B cell (primary cell): ENCODE data around the gene LEMD2. TPM values are rescaled to one million over a fixed set of nuclear protein-coding genes. Genes with fewer than 3 reads are reported as not detected.

Experiments used
- ATAC-seq: fragments of 200-7000 bp; cut with Tn5 transposase; one replicate; pipeline ENCODE4 v1.10.0; 2021; ENCODE audit warnings: low read depth, mild to moderate bottlenecking, moderate number of reproducible peaks, moderate library complexity
- CTCF ChIA-PET: fragments of 350-600 bp; sonication (Branson Sonifier 250); formaldehyde crosslinking; loops from one replicate; lab custom pipeline; 2021; ENCODE audit warnings: antibody characterized with exemption, inconsistent platforms; lab: Charles Lee
- POLR2A ChIA-PET: fragments of 350-600 bp; sonication (Branson Sonifier 250); formaldehyde crosslinking; loops from one replicate; lab custom pipeline; 2021; ENCODE audit warnings: antibody characterized with exemption; lab: Charles Lee
- DNase-seq: peaks from one replicate; pipeline ENCODE4 v3.0.0; 2013
- H2AFZ ChIP-seq: 2 replicates; pipeline ENCODE4 v1.6.1; 2012; ENCODE audit warnings: mild to moderate bottlenecking, low read depth, low read length; ENCODE audit not compliant: insufficient read depth, poor library complexity, severe bottlenecking
- H3K27ac ChIP-seq, 2 donors: 1 replicate in 1 of 2; 2 replicates in 1 of 2; pipeline ENCODE4 v1.5.1; 2012 to 2013; ENCODE audit warnings: low read length in 2 of 2, mild to moderate bottlenecking in 2 of 2, moderate library complexity in 1 of 2
- H3K27me3 ChIP-seq, 4 experiments: fragments of 200-600 bp in 1 of 4; sonication (generic) in 1 of 4; replicated peaks in 1 of 4; 1 replicate in 2 of 4; 2 replicates in 2 of 4; pipeline versions ENCODE4 v1.6.1 to v1.7.0; 2013 to 2016; ENCODE audit warnings: low read length in 3 of 4, mild to moderate bottlenecking in 2 of 4, mixed read lengths in 1 of 4, moderate library complexity in 1 of 4; ENCODE audit not compliant: insufficient read depth in 4 of 4, control insufficient read depth in 3 of 4; ENCODE audit errors: control extremely low read depth in 1 of 4
- H3K36me3 ChIP-seq, 2 experiments: replicated peaks in 1 of 2; 1 replicate in 1 of 2; 2 replicates in 1 of 2; pipeline versions ENCODE4 v1.6.1 to v1.7.1; 2013; ENCODE audit warnings: low read length in 1 of 2; ENCODE audit not compliant: insufficient read depth in 2 of 2, control insufficient read depth in 1 of 2; ENCODE audit errors: control extremely low read depth in 1 of 2, extremely low read depth in 1 of 2
- H3K4me1 ChIP-seq, 2 donors: fragments of 200-600 bp in 1 of 2; sonication (generic) in 1 of 2; 1 replicate in 1 of 2; 2 replicates in 1 of 2; pipeline versions ENCODE4 v1.5.1 to v1.6.1; 2013 to 2017; ENCODE audit warnings: low read length in 2 of 2; ENCODE audit not compliant: control insufficient read depth in 2 of 2, insufficient read depth in 2 of 2
- H3K4me2 ChIP-seq: replicated peaks from 2 replicates; pipeline ENCODE3; 2012; ENCODE audit warnings: mild to moderate bottlenecking, low read depth, low read length; ENCODE audit not compliant: poor library complexity, severe bottlenecking
- H3K4me3 ChIP-seq, 5 experiments: fragments of 200-600 bp in 1 of 5; sonication (generic) in 1 of 5; 1 replicate in 3 of 5; 2 replicates in 2 of 5; pipeline versions ENCODE4 v1.5.1 to v1.7.0; 2011 to 2016; ENCODE audit warnings: low read length in 4 of 5, mild to moderate bottlenecking in 4 of 5, low read depth in 2 of 5, control low read depth in 1 of 5, moderate library complexity in 1 of 5; ENCODE audit not compliant: insufficient read depth in 1 of 5; ENCODE audit errors: control extremely low read depth in 1 of 5, extremely low read depth in 1 of 5
- H3K79me2 ChIP-seq: fragments of 200-600 bp; sonication (generic); one replicate; pipeline ENCODE4 v1.6.0; 2016; ENCODE audit warnings: low read length; ENCODE audit not compliant: control insufficient read depth, insufficient read depth
- H3K9ac ChIP-seq: fragments of 200-600 bp; sonication (generic); 2 replicates; pipeline ENCODE4 v1.6.1; 2017; ENCODE audit warnings: mild to moderate bottlenecking, low read length, moderate library complexity
- H3K9me3 ChIP-seq, 3 donors: one replicate each; pipeline versions ENCODE4 v1.6.1 to v1.7.1; 2013; ENCODE audit warnings: low read length in 2 of 3; ENCODE audit not compliant: control insufficient read depth in 2 of 3, insufficient read depth in 1 of 3; ENCODE audit errors: control extremely low read depth in 1 of 3
- H4K20me1 ChIP-seq: 2 replicates; pipeline ENCODE4 v1.6.0; 2012; ENCODE audit warnings: mild to moderate bottlenecking, low read length; ENCODE audit not compliant: insufficient read depth, control insufficient read depth, poor library complexity, severe bottlenecking
- H3K27ac Mint-ChIP-seq: one replicate; pipeline ENCODE4 v1.8.0; 2021; ENCODE audit warnings: mixed read lengths
- H3K27me3 Mint-ChIP-seq: one replicate; pipeline ENCODE4 v1.8.0; 2021; ENCODE audit warnings: mixed read lengths
- H3K4me1 Mint-ChIP-seq: one replicate; pipeline ENCODE4 v1.8.0; 2021; ENCODE audit warnings: mixed read lengths
- H3K4me3 Mint-ChIP-seq: one replicate; pipeline ENCODE4 v1.8.0; 2021; ENCODE audit warnings: mixed read lengths
- H3K9me3 Mint-ChIP-seq: one replicate; pipeline ENCODE4 v1.8.0; 2022; ENCODE audit warnings: mixed read lengths; ENCODE audit not compliant: insufficient read depth
- EZH2 ChIP-seq: IDR thresholded peaks from 2 replicates; pipeline ENCODE4 v1.6.1; 2012; ENCODE audit warnings: borderline replicate concordance, low read depth, mild to moderate bottlenecking, moderate library complexity, low read length; ENCODE audit not compliant: insufficient read depth, poor library complexity, severe bottlenecking
- WGBS: methylation state at CpG from one replicate; pipeline ENCODE4 v1.1.5; 2013; ENCODE audit warnings: missing lambda C conversion rate; ENCODE audit not compliant: insufficient coverage; 5-methylcytosine and 5-hydroxymethylcytosine counted together
- intact Hi-C: fragments of 100-400 bp; cut with micrococcal nuclease; formaldehyde crosslinking; loops from one replicate; pipeline ENCODE4 v1.10.0; 2022
- polyA plus RNA-seq: library from polyadenylated mRNA; depleted of rRNA; stranded (reverse); fragments of >200 nt; gene quantifications from 2 replicates; pipeline ENCODE4 v1.2.3, GENCODE V29; 2012
- total RNA-seq, 2 donors: library from RNA; stranded (reverse); fragments of 120-200 nt in 1 of 2; gene quantifications; 1 replicate in 1 of 2; 2 replicates in 1 of 2; pipeline versions ENCODE4 v1.2.3 to v1.2.4, GENCODE V29; 2013 to 2022
- TF ChIP-seq, protein P1 (sequence below): fragments of 200-600 bp; IDR thresholded peaks from one replicate; pipeline ENCODE4 v1.8.0; 2022; ENCODE audit warnings: antibody characterized with exemption, mild to moderate bottlenecking

Gene LEMD2
- total and polyA plus RNA-seq, 2 donors (not counting 1 experiment from before 2014, with no cell fraction given): 58.7 to 113 TPM

- H3K27ac Mint-ChIP-seq: no peak overlapping the region
- peaks cover 9% of the 10 kb centered on the region for H3K4me1 Mint-ChIP-seq
- Histone ChIP-seq H2AFZ (no peak overlapping the region), H3K9me3 (peaks cover 0 to 8% (median 0%) of the 10 kb centered on the region in 3 donors), H3K36me3 (no peaks in the 10 kb centered on the region), H3K79me2 (no peaks in the 10 kb centered on the region), H3K27ac (no peak overlapping the region), H4K20me1 (no peaks in the 10 kb centered on the region), H3K4me2 (no peak overlapping the region), H3K27me3 (peaks cover 0 to 75% (median 11%) of the 10 kb centered on the region in 4 experiments), H3K4me3 (no peak overlapping the region), H3K9ac (no peak overlapping the region), H3K4me1 (peaks cover 10% of the 10 kb centered on the region in 2 donors)
- TF ChIP-seq EZH2: no peak
- TF ChIP-seq, protein P1, sequence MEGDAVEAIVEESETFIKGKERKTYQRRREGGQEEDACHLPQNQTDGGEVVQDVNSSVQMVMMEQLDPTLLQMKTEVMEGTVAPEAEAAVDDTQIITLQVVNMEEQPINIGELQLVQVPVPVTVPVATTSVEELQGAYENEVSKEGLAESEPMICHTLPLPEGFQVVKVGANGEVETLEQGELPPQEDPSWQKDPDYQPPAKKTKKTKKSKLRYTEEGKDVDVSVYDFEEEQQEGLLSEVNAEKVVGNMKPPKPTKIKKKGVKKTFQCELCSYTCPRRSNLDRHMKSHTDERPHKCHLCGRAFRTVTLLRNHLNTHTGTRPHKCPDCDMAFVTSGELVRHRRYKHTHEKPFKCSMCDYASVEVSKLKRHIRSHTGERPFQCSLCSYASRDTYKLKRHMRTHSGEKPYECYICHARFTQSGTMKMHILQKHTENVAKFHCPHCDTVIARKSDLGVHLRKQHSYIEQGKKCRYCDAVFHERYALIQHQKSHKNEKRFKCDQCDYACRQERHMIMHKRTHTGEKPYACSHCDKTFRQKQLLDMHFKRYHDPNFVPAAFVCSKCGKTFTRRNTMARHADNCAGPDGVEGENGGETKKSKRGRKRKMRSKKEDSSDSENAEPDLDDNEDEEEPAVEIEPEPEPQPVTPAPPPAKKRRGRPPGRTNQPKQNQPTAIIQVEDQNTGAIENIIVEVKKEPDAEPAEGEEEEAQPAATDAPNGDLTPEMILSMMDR: no peak
- whole genome bisulfite sequencing: 22% methylated on average over 2 of the region's 2 CpGs
- intact Hi-C loops: no loop called here
- H3K27me3 Mint-ChIP-seq: peaks cover 69% of the 10 kb centered on the region
- H3K9me3 Mint-ChIP-seq: no peaks in the 10 kb centered on the region
- CTCF ChIA-PET: no interaction called here
- DNase-seq (no peak), ATAC-seq (no peak)
- H3K4me3 Mint-ChIP-seq: no peak overlapping the region
- POLR2A ChIA-PET: no interaction called here
These were observed 20.7 kb upstream of the LEMD2 start for GRCh38 chr6:33809594-33809993.

- no peak for ATAC-seq
- ChIA-PET POLR2A (no interaction called here), CTCF (interaction anchor here (1.5 kb wide), 1 partner anchor 219 kb away, joined by 3 read pairs; no protein-coding TSS in a partner anchor)
These were observed 19.8 kb upstream of the LEMD2 start for GRCh38 chr6:33808641-33809180.

More at GRCh38 chr6:33808641-33809180, 19.8 kb upstream of the LEMD2 start:
- H4K20me1 ChIP-seq: no peaks in the 10 kb centered on the region
- no peaks in the 10 kb centered on the region for H3K79me2 ChIP-seq
- no peak overlapping the region for H3K4me3 ChIP-seq
- no peak overlapping the region for H3K4me3 Mint-ChIP-seq
- H3K9me3 Mint-ChIP-seq: no peaks in the 10 kb centered on the region
- H3K27me3 ChIP-seq: peaks cover 0 to 72% (median 11%) of the 10 kb centered on the region in 4 experiments
- no peak overlapping the region for H2AFZ ChIP-seq
- no peak for TF ChIP-seq EZH2
- peaks cover 72% of the 10 kb centered on the region for H3K27me3 Mint-ChIP-seq
- peaks cover 9% of the 10 kb centered on the region for H3K4me1 Mint-ChIP-seq
- intact Hi-C loops: no loop called here
- H3K27ac ChIP-seq: no peak overlapping the region
- peaks cover 0 to 8% (median 0%) of the 10 kb centered on the region in 3 donors for H3K9me3 ChIP-seq
- WGBS: 61% methylated on average over 5 of the region's 8 CpGs
- no peak overlapping the region for H3K27ac Mint-ChIP-seq
- DNase-seq: no peak
- H3K4me2 ChIP-seq: no peak overlapping the region
- peaks cover 10% of the 10 kb centered on the region in 2 donors for H3K4me1 ChIP-seq
- H3K9ac ChIP-seq: no peak overlapping the region
- H3K36me3 ChIP-seq: no peaks in the 10 kb centered on the region
